Coronary artery (tissue), 2 donors: ENCODE data around the gene MAU2.
"Not testable (repeated sequence)": the region's sequence is repeated elsewhere in the genome, so short reads cannot be mapped to it uniquely, and the experiment has no call there.

Source experiments
- DNase-seq: peaks from one replicate; pipeline ENCODE4 v3.0.0-alpha.2; 2017; ENCODE audit warnings: low spot score
- H3K27ac ChIP-seq, 2 donors: fragments of 200-600 bp; sonication (generic); one replicate each; pipeline ENCODE4 v1.5.1; 2016 to 2019
- H3K4me3 ChIP-seq: fragments of 200-600 bp; sonication (generic); 2 replicates; pipeline ENCODE4 v1.5.1; 2016; ENCODE audit warnings: mild to moderate bottlenecking, moderate library complexity
- CTCF ChIP-seq: fragments of 200-600 bp; sonication (generic); IDR thresholded peaks from one replicate; pipeline ENCODE4 v1.5.1; 2019; ENCODE audit warnings: antibody characterized with exemption

MAU2 gene

DNA sequence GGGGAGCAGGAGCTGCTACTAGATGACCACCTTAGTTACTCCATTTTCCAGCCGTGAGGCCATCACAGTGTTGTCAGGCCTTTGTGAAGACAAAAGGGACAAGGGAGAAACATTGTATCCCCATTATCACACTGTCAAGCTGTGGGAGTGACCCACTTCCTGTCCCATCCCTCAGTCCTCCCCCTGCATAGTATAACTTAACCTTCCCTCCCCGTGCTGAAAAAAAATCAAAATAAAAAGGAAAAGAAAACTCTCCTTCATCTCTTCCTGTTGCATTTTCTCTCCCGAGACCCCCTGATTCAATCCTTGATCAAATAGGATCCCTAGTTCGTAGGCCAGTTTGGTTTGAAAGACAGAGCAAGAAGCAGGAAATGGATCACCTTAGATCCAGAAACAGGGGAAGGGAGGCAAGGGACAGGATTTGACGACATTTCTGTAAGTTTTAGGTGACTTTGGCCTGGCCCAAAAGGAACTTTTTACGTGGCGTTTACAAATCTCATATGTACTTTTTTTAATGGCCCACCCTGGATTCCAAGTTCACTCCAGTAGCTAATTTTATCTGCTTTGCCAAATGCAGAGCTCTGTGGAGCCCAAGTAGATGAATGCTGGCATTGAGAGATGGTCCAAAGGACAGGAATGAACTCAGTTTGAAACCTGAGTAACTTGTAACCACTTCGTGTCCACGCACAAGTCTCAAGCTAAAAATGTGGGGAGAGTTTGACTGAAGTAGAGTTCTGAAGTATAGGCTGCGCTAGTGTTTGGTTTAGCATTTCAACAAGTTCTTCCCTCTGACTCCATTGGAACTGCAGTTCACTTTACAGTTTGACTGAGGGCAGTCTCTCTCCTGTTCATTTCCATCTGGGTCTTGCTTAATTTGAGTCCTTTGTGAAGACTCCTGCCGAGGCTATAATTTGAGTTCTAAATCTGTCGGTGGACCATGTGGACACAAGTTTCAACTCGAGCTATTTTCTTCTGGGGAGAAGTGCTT, 68.2 kb downstream of the MAU2 start:
- TF ChIP-seq CTCF: no peak
- H3K4me3 ChIP-seq: peak overlapping the region; percentile 10
- peak overlapping the region; percentile 50 to 71 for H3K27ac ChIP-seq
- DNase-seq: no peak

- DNase-seq: not testable (repeated sequence)
- H3K27ac ChIP-seq: peak overlapping the region; percentile 50 to 71
Measured at GRCh38 chr19:19389683-19390082, 69.1 kb downstream of the MAU2 start.

GRCh38 chr19:19394333-19394732, 73.7 kb downstream of the MAU2 start:
- H3K27ac ChIP-seq, H3K4me3 ChIP-seq, DNase-seq: not testable (repeated sequence)

More at GRCh38 chr19:19389683-19390082, 69.1 kb downstream of the MAU2 start:
- not testable (repeated sequence) for H3K4me3 ChIP-seq

DNA sequence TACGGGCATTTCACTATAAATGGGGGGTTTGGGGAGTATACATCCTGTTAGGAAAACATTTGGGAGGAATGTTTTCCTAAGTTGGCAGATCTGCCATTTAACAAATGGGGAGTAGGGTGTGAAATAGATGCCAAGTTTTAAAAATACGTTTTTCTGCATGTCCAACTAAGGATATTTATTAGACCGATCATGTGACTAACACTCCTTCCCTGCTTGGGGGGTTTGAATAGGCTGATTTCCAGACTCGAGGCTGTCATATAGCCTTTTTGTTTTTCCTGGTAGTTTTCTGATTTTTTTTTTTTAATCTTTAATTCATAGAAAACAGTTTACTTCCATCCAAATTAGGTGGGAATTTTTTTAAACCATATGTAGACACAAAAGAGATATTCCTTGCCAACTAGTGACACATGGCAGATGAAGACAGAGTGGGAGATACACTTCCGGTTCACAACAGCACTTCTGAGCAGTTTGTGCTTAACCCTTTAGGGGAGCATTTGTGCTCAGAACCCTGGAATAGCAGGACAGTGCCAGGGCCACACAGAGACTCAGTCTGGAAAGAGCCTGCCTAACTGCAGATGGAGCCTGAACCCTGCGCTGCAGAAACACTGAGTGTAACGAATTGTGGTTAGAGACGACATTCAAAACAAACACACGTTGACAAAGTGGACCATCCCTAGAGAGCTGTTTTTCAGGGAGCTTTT, 79.3 kb downstream of the MAU2 start:
- Histone ChIP-seq H3K4me3 (no peak overlapping the region), H3K27ac (peak overlapping the region; percentile 30 to 40)
- DNase-seq: no peak
- TF ChIP-seq CTCF: no peak

GRCh38 chr19:19402656-19403372, 82.2 kb downstream of the MAU2 start:
- Histone ChIP-seq H3K27ac (peak overlapping the region in 1 of 2 donors; percentile 74), H3K4me3 (no peak overlapping the region)
- no peak for TF ChIP-seq CTCF

GRCh38 chr19:19403373-19403901, 82.8 kb downstream of the MAU2 start:
- no peak for TF ChIP-seq CTCF
- Histone ChIP-seq H3K4me3 (no peak overlapping the region), H3K27ac (peak overlapping the region in 1 of 2 donors; percentile 74)
- DNase-seq: no peak

More at GRCh38 chr19:19402656-19403372, 82.2 kb downstream of the MAU2 start:
- no peak for DNase-seq

DNA sequence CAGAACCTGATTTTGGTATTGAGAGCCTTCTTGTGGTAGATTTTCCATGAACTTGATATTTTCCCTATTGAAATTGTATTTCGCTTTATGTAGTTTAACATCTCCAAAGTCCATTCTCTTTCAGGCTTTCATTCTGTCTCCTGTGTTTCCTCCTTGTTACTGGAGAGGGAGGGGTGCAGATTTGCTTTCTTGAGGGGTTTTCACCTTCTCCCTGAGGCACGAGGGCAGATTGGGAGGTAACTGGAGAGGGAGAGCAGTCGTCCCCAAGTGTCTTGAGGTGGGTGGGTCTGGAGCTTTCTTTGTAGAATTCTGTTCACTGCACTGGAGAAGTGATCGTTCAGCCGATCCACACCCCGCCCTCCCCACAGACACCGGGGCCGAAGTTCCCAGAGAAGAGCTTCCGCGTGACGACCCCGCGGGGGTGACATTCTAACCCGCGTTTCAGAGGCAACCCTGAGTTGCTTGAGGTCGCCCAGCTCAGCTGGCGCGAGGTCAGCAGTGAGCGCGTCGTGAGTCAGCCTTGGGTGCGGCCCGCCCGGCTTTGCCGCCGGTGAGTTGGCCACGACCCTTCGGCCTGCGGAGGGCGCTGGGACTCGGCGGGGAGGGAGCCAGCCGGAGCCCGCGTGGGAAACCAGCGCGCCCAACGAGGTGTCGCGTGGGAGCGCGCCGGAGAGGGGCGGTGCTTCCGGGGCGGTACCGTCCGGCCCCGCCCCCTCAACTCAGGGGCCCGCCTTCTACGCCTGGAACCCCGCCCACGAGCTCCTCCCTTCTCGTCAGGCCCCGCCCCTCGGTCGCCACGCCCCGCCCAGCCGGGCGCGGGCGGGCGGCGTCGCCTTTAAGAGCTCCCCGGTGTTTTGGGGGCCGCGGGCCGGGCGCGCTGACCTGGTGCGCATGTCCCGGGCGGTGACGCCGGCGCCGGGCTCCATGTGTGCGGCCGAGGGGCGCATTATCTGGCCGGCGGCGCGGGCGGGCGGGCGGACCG, 84.5 kb downstream of the MAU2 start, which contains the start of gene GATAD2A:
Gene GATAD2A (plus strand): TSS at position 797 of the 982 bp plus-strand sequence. CDS start 59,671 bp downstream, outside the sequence.
- Histone ChIP-seq H3K27ac (peak within 1 kb of the TSS; percentile 90 to 94), H3K4me3 (peak within 1 kb of the TSS; percentile 96)
- peak; percentile 97 for DNase-seq
- no peak for TF ChIP-seq CTCF
